ENCODE measurements around the gene U2AF2.

U2AF2 gene

DNA sequence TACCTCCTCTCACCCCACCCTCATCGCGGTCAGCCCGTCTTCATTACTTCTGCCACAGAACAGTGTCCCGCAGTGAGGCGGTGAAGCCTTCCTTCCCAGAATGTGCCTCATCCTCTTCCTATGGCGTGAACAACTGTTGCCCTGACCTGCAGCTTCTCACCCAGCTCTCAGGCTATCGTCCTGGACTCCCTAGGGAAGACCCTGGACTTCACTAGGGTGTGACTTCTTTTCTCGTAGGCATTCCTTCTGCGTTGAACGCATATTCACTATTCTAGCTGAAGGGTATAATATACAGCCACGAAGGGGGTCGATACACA lies 48.4 kb upstream of the U2AF2 start:
- CTCF ChIA-PET: interaction anchor here (0.5 to 3.1 kb wide), 39 partner anchors 9 to 1738 kb away, joined by 3 to 50 read pairs (median 4); partner anchors contain the start of genes ISOC2, SBK2, ZNF579 and ZNF784
- peak overlapping the region; percentile 88; the same call in 1 of the 2 replicates for H3K27ac ChIP-seq (ENCODE audit: extremely low read depth, low read depth, low read length)
- TF ChIP-seq ZNF394 (tag by site-specific recombination; IDR thresholded peaks at IDR 0.05; ENCODE audit: borderline replicate concordance): 0 out of 2 replicates have a peak, but pooled peaks have one; percentile 1
- TF ChIP-seq SCRT1 (tag by site-specific recombination; IDR thresholded peaks at IDR 0.05; ENCODE audit: borderline replicate concordance): peak; percentile 79
- no peak for TF ChIP-seq ZNF248 (tag by site-specific recombination; IDR thresholded peaks at IDR 0.05)
- peak; percentile 97 for TF ChIP-seq ZNF335 (tag by site-specific recombination; conservative IDR thresholded peaks at IDR 0.05)
- no peak for TF ChIP-seq ZNF433 (tag by site-specific recombination; IDR thresholded peaks at IDR 0.05; ENCODE audit: low read depth)
- TF ChIP-seq ZNF223 (tag by site-specific recombination; IDR thresholded peaks at IDR 0.05): no peak
- no peak for TF ChIP-seq ZNF350 (tag by site-specific recombination; IDR thresholded peaks at IDR 0.05)
- no peak for TF ChIP-seq ZNF132 (tag by site-specific recombination; IDR thresholded peaks at IDR 0.05; ENCODE audit: borderline replicate concordance)
- TF ChIP-seq, protein P1, sequence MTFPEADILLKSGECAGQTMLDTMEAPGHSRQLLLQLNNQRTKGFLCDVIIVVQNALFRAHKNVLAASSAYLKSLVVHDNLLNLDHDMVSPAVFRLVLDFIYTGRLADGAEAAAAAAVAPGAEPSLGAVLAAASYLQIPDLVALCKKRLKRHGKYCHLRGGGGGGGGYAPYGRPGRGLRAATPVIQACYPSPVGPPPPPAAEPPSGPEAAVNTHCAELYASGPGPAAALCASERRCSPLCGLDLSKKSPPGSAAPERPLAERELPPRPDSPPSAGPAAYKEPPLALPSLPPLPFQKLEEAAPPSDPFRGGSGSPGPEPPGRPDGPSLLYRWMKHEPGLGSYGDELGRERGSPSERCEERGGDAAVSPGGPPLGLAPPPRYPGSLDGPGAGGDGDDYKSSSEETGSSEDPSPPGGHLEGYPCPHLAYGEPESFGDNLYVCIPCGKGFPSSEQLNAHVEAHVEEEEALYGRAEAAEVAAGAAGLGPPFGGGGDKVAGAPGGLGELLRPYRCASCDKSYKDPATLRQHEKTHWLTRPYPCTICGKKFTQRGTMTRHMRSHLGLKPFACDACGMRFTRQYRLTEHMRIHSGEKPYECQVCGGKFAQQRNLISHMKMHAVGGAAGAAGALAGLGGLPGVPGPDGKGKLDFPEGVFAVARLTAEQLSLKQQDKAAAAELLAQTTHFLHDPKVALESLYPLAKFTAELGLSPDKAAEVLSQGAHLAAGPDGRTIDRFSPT (tag by site-specific recombination; IDR thresholded peaks at IDR 0.05): 0 out of 2 replicates have a peak, but pooled peaks have one; percentile 1
- TF ChIP-seq, protein P2, sequence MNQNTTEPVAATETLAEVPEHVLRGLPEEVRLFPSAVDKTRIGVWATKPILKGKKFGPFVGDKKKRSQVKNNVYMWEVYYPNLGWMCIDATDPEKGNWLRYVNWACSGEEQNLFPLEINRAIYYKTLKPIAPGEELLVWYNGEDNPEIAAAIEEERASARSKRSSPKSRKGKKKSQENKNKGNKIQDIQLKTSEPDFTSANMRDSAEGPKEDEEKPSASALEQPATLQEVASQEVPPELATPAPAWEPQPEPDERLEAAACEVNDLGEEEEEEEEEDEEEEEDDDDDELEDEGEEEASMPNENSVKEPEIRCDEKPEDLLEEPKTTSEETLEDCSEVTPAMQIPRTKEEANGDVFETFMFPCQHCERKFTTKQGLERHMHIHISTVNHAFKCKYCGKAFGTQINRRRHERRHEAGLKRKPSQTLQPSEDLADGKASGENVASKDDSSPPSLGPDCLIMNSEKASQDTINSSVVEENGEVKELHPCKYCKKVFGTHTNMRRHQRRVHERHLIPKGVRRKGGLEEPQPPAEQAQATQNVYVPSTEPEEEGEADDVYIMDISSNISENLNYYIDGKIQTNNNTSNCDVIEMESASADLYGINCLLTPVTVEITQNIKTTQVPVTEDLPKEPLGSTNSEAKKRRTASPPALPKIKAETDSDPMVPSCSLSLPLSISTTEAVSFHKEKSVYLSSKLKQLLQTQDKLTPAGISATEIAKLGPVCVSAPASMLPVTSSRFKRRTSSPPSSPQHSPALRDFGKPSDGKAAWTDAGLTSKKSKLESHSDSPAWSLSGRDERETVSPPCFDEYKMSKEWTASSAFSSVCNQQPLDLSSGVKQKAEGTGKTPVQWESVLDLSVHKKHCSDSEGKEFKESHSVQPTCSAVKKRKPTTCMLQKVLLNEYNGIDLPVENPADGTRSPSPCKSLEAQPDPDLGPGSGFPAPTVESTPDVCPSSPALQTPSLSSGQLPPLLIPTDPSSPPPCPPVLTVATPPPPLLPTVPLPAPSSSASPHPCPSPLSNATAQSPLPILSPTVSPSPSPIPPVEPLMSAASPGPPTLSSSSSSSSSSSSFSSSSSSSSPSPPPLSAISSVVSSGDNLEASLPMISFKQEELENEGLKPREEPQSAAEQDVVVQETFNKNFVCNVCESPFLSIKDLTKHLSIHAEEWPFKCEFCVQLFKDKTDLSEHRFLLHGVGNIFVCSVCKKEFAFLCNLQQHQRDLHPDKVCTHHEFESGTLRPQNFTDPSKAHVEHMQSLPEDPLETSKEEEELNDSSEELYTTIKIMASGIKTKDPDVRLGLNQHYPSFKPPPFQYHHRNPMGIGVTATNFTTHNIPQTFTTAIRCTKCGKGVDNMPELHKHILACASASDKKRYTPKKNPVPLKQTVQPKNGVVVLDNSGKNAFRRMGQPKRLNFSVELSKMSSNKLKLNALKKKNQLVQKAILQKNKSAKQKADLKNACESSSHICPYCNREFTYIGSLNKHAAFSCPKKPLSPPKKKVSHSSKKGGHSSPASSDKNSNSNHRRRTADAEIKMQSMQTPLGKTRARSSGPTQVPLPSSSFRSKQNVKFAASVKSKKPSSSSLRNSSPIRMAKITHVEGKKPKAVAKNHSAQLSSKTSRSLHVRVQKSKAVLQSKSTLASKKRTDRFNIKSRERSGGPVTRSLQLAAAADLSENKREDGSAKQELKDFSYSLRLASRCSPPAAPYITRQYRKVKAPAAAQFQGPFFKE (tag by site-specific recombination; IDR thresholded peaks at IDR 0.05; ENCODE audit: borderline replicate concordance): no peak
- no peak for TF ChIP-seq ZNF596 (tag by site-specific recombination; IDR thresholded peaks at IDR 0.05)
- TF ChIP-seq IKZF3 (tag by site-specific recombination; IDR thresholded peaks at IDR 0.05): no peak
- 0 out of 2 replicates have a peak, but pooled peaks have one; percentile 8 for TF ChIP-seq ZNF366 (tag by site-specific recombination; conservative IDR thresholded peaks at IDR 0.05)
- TF ChIP-seq ZNF571 (tag by site-specific recombination; IDR thresholded peaks at IDR 0.05): no peak
- TF ChIP-seq, protein P3, sequence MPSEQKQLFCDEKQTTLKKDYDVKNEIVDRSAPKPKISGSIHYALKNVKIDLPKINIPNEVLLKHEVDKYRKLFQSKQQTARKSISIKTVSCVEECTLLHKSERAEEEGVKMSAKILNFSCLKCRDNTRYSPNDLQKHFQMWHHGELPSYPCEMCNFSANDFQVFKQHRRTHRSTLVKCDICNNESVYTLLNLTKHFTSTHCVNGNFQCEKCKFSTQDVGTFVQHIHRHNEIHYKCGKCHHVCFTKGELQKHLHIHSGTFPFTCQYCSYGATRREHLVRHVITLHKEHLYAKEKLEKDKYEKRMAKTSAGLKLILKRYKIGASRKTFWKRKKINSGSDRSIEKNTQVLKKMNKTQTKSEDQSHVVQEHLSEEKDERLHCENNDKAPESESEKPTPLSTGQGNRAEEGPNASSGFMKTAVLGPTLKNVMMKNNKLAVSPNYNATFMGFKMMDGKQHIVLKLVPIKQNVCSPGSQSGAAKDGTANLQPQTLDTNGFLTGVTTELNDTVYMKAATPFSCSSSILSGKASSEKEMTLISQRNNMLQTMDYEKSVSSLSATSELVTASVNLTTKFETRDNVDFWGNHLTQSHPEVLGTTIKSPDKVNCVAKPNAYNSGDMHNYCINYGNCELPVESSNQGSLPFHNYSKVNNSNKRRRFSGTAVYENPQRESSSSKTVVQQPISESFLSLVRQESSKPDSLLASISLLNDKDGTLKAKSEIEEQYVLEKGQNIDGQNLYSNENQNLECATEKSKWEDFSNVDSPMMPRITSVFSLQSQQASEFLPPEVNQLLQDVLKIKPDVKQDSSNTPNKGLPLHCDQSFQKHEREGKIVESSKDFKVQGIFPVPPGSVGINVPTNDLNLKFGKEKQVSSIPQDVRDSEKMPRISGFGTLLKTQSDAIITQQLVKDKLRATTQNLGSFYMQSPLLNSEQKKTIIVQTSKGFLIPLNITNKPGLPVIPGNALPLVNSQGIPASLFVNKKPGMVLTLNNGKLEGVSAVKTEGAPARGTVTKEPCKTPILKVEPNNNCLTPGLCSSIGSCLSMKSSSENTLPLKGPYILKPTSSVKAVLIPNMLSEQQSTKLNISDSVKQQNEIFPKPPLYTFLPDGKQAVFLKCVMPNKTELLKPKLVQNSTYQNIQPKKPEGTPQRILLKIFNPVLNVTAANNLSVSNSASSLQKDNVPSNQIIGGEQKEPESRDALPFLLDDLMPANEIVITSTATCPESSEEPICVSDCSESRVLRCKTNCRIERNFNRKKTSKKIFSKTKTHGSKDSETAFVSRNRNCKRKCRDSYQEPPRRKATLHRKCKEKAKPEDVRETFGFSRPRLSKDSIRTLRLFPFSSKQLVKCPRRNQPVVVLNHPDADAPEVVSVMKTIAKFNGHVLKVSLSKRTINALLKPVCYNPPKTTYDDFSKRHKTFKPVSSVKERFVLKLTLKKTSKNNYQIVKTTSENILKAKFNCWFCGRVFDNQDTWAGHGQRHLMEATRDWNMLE (tag by site-specific recombination; conservative IDR thresholded peaks at IDR 0.05; ENCODE audit: low read depth): no peak
- TF ChIP-seq ZIC2 (tag by site-specific recombination; IDR thresholded peaks at IDR 0.05): peak; percentile 39; the same call in 1 of the 2 replicates
- no peak for TF ChIP-seq ZNF660 (tag by site-specific recombination; IDR thresholded peaks at IDR 0.05)
- TF ChIP-seq, protein P4, sequence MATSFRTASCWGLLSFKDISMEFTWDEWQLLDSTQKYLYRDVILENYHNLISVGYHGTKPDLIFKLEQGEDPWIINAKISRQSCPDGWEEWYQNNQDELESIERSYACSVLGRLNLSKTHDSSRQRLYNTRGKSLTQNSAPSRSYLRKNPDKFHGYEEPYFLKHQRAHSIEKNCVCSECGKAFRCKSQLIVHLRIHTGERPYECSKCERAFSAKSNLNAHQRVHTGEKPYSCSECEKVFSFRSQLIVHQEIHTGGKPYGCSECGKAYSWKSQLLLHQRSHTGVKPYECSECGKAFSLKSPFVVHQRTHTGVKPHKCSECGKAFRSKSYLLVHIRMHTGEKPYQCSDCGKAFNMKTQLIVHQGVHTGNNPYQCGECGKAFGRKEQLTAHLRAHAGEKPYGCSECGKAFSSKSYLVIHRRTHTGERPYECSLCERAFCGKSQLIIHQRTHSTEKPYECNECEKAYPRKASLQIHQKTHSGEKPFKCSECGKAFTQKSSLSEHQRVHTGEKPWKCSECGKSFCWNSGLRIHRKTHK (tag by site-specific recombination; IDR thresholded peaks at IDR 0.05): no peak
- peak; percentile 93 for TF ChIP-seq SCRT2 (tag by site-specific recombination; IDR thresholded peaks at IDR 0.05)
- TF ChIP-seq ZBTB20 (tag by site-specific recombination; IDR thresholded peaks at IDR 0.05): 0 out of 2 replicates have a peak, but pooled peaks have one; percentile 5
- no peak for TF ChIP-seq RBAK (tag by site-specific recombination; IDR thresholded peaks at IDR 0.05)
- TF ChIP-seq, protein P5, sequence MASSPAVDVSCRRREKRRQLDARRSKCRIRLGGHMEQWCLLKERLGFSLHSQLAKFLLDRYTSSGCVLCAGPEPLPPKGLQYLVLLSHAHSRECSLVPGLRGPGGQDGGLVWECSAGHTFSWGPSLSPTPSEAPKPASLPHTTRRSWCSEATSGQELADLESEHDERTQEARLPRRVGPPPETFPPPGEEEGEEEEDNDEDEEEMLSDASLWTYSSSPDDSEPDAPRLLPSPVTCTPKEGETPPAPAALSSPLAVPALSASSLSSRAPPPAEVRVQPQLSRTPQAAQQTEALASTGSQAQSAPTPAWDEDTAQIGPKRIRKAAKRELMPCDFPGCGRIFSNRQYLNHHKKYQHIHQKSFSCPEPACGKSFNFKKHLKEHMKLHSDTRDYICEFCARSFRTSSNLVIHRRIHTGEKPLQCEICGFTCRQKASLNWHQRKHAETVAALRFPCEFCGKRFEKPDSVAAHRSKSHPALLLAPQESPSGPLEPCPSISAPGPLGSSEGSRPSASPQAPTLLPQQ (tag by site-specific recombination; IDR thresholded peaks at IDR 0.05): 0 out of 2 replicates have a peak, but pooled peaks have one; percentile 11

More for the DNA sequence above, 48.4 kb upstream of the U2AF2 start:
- H3K36me3 ChIP-seq (ENCODE audit: control insufficient read depth in 2 of 2, insufficient read depth in 1 of 2, low read length in 2 of 2): peaks cover 17 to 27% of the 10 kb centered on the region in 2 experiments; a peak in 2 of 3 replicates
- no peaks in the 10 kb centered on the region for H3K9me3 ChIP-seq (ENCODE audit: control insufficient read depth, insufficient read depth, low read depth, low read length)
- peak overlapping the region; percentile 97 for H3K4me3 ChIP-seq (ENCODE audit: low read depth, low read length)
- POLR2A ChIA-PET: interaction anchor here (0.6 to 4.5 kb wide), 17 partner anchors 15 to 489 kb away, joined by 3 to 75 read pairs (median 4); partner anchors contain the start of genes ISOC2, PPP1R12C, UBE2S and ZNF579
- H3K4me1 ChIP-seq (ENCODE audit: control insufficient read depth, insufficient read depth, low read length): peaks cover 5% of the 10 kb centered on the region; the same call in 1 of the 2 replicates

Data from HEK293 (cell line).